ENCODE measurements around the gene MORC1.

Gene MORC1

GRCh38 chr3:108953700-108954099 is 164.2 kb downstream of the MORC1 start, which contains the start of gene GUCA1C:
TSS of gene GUCA1C (minus strand) at chr3:108953879. CDS start at chr3:108953762, 117 bp downstream.
- no peaks in the 10 kb centered on the region for H3K9me3 ChIP-seq (ENCODE audit: insufficient read depth, low read depth, low read length)
- no peaks in the 10 kb centered on the region for H3K27me3 ChIP-seq (ENCODE audit: insufficient read depth, low read length)
- no peak within 1 kb of the TSS for H3K27ac ChIP-seq (ENCODE audit: low read length)
- H3K36me3 ChIP-seq (ENCODE audit: insufficient read depth, low read depth, low read length), result no peaks in the 10 kb centered on the region
- no peak within 1 kb of the TSS for H3K9ac ChIP-seq (ENCODE audit: low read depth, low read length)
- no peaks in the 10 kb centered on the region; the same call in 1 of the 2 replicates for H3K4me1 ChIP-seq (ENCODE audit: insufficient read depth, low read length)
- no peak within 1 kb of the TSS for H3K4me3 ChIP-seq (ENCODE audit: low read length)

- no peaks in the 10 kb centered on the region for H3K27me3 ChIP-seq (ENCODE audit: insufficient read depth, low read length)
Measured at GRCh38 chr3:108953210-108953609, 164.7 kb downstream of the MORC1 start.

GRCh38 chr3:108951820-108952501 is 166.0 kb downstream of the MORC1 start:
- H3K4me3 ChIP-seq (ENCODE audit: low read length), result no peak overlapping the region
- no peak overlapping the region for H3K9ac ChIP-seq (ENCODE audit: low read depth, low read length)
- no peak overlapping the region for H3K27ac ChIP-seq (ENCODE audit: low read length)
- H3K27me3 ChIP-seq (ENCODE audit: insufficient read depth, low read length), result no peaks in the 10 kb centered on the region
- no peaks in the 10 kb centered on the region for H3K9me3 ChIP-seq (ENCODE audit: insufficient read depth, low read depth, low read length)
- H3K4me1 ChIP-seq (ENCODE audit: insufficient read depth, low read length), result no peaks in the 10 kb centered on the region
- H3K36me3 ChIP-seq (ENCODE audit: insufficient read depth, low read depth, low read length), result no peaks in the 10 kb centered on the region

More at GRCh38 chr3:108953210-108953609, 164.7 kb downstream of the MORC1 start:
- Histone ChIP-seq H3K27ac (ENCODE audit: low read length) (no peak overlapping the region), H3K9ac (ENCODE audit: low read depth, low read length) (no peak overlapping the region), H3K4me1 (ENCODE audit: insufficient read depth, low read length) (no peaks in the 10 kb centered on the region), H3K4me3 (ENCODE audit: low read length) (no peak overlapping the region), H3K36me3 (ENCODE audit: insufficient read depth, low read depth, low read length) (no peaks in the 10 kb centered on the region), H3K9me3 (ENCODE audit: insufficient read depth, low read depth, low read length) (no peaks in the 10 kb centered on the region)

GRCh38 chr3:108947855-108948254 is 170.1 kb downstream of the MORC1 start:
- H3K9ac ChIP-seq (ENCODE audit: low read depth, low read length), result no peak overlapping the region
- H3K4me1 ChIP-seq (ENCODE audit: insufficient read depth, low read length), result no peaks in the 10 kb centered on the region
- no peak overlapping the region for H3K27ac ChIP-seq (ENCODE audit: low read length)
- no peaks in the 10 kb centered on the region for H3K9me3 ChIP-seq (ENCODE audit: insufficient read depth, low read depth, low read length)
- H3K36me3 ChIP-seq (ENCODE audit: insufficient read depth, low read depth, low read length), result no peaks in the 10 kb centered on the region
- no peaks in the 10 kb centered on the region for H3K27me3 ChIP-seq (ENCODE audit: insufficient read depth, low read length)
- H3K4me3 ChIP-seq (ENCODE audit: low read length), result no peak overlapping the region

GRCh38 chr3:108946292-108947285 is 171.3 kb downstream of the MORC1 start:
- Histone ChIP-seq H3K4me1 (ENCODE audit: insufficient read depth, low read length) (no peaks in the 10 kb centered on the region), H3K36me3 (ENCODE audit: insufficient read depth, low read depth, low read length) (no peaks in the 10 kb centered on the region), H3K27ac (ENCODE audit: low read length) (no peak overlapping the region), H3K9ac (ENCODE audit: low read depth, low read length) (no peak overlapping the region), H3K27me3 (ENCODE audit: insufficient read depth, low read length) (no peaks in the 10 kb centered on the region), H3K4me3 (ENCODE audit: low read length) (no peak overlapping the region), H3K9me3 (ENCODE audit: insufficient read depth, low read depth, low read length) (no peaks in the 10 kb centered on the region)

- no peak overlapping the region for H3K4me3 ChIP-seq (ENCODE audit: low read length)
- no peaks in the 10 kb centered on the region for H3K36me3 ChIP-seq (ENCODE audit: insufficient read depth, low read depth, low read length)
- H3K4me1 ChIP-seq (ENCODE audit: insufficient read depth, low read length), result no peaks in the 10 kb centered on the region
- H3K9me3 ChIP-seq (ENCODE audit: insufficient read depth, low read depth, low read length), result no peaks in the 10 kb centered on the region
- no peaks in the 10 kb centered on the region for H3K27me3 ChIP-seq (ENCODE audit: insufficient read depth, low read length)
- no peak overlapping the region for H3K27ac ChIP-seq (ENCODE audit: low read length)
- H3K9ac ChIP-seq (ENCODE audit: low read depth, low read length), result no peak overlapping the region
Measured at GRCh38 chr3:108940568-108941263, 177.2 kb downstream of the MORC1 start.

GRCh38 chr3:108940166-108940565 is 177.8 kb downstream of the MORC1 start:
- H3K4me3 ChIP-seq (ENCODE audit: low read length), result no peak overlapping the region
- no peaks in the 10 kb centered on the region for H3K27me3 ChIP-seq (ENCODE audit: insufficient read depth, low read length)
- H3K9ac ChIP-seq (ENCODE audit: low read depth, low read length), result no peak overlapping the region
- H3K27ac ChIP-seq (ENCODE audit: low read length), result no peak overlapping the region
- H3K9me3 ChIP-seq (ENCODE audit: insufficient read depth, low read depth, low read length), result no peaks in the 10 kb centered on the region
- H3K36me3 ChIP-seq (ENCODE audit: insufficient read depth, low read depth, low read length), result no peaks in the 10 kb centered on the region
- H3K4me1 ChIP-seq (ENCODE audit: insufficient read depth, low read length), result no peaks in the 10 kb centered on the region

- no peaks in the 10 kb centered on the region for H3K9me3 ChIP-seq (ENCODE audit: insufficient read depth, low read depth, low read length)
- H3K4me3 ChIP-seq (ENCODE audit: low read length), result no peak overlapping the region
- no peak overlapping the region for H3K9ac ChIP-seq (ENCODE audit: low read depth, low read length)
- no peak overlapping the region for H3K27ac ChIP-seq (ENCODE audit: low read length)
- H3K4me1 ChIP-seq (ENCODE audit: insufficient read depth, low read length), result no peaks in the 10 kb centered on the region
- no peaks in the 10 kb centered on the region for H3K36me3 ChIP-seq (ENCODE audit: insufficient read depth, low read depth, low read length)
- no peaks in the 10 kb centered on the region for H3K27me3 ChIP-seq (ENCODE audit: insufficient read depth, low read length)
Measured at GRCh38 chr3:108936924-108937689, 180.8 kb downstream of the MORC1 start.

GRCh38 chr3:108931035-108931434 is 186.9 kb downstream of the MORC1 start:
- H3K27ac ChIP-seq (ENCODE audit: low read length), result no peak overlapping the region
- H3K27me3 ChIP-seq (ENCODE audit: insufficient read depth, low read length), result no peaks in the 10 kb centered on the region
- no peaks in the 10 kb centered on the region for H3K36me3 ChIP-seq (ENCODE audit: insufficient read depth, low read depth, low read length)
- no peak overlapping the region for H3K4me3 ChIP-seq (ENCODE audit: low read length)
- H3K9me3 ChIP-seq (ENCODE audit: insufficient read depth, low read depth, low read length), result no peaks in the 10 kb centered on the region
- no peaks in the 10 kb centered on the region for H3K4me1 ChIP-seq (ENCODE audit: insufficient read depth, low read length)
- H3K9ac ChIP-seq (ENCODE audit: low read depth, low read length), result no peak overlapping the region

- no peak overlapping the region for H3K27ac ChIP-seq (ENCODE audit: low read length)
- H3K4me1 ChIP-seq (ENCODE audit: insufficient read depth, low read length), result no peaks in the 10 kb centered on the region
Measured at GRCh38 chr3:108918866-108919265, 199.1 kb downstream of the MORC1 start.

More at GRCh38 chr3:108918866-108919265, 199.1 kb downstream of the MORC1 start:
- Histone ChIP-seq H3K27me3 (ENCODE audit: insufficient read depth, low read length) (no peaks in the 10 kb centered on the region), H3K9ac (ENCODE audit: low read depth, low read length) (no peak overlapping the region), H3K4me3 (ENCODE audit: low read length) (no peak overlapping the region), H3K36me3 (ENCODE audit: insufficient read depth, low read depth, low read length) (no peaks in the 10 kb centered on the region), H3K9me3 (ENCODE audit: insufficient read depth, low read depth, low read length) (no peaks in the 10 kb centered on the region)
